ENCODE measurements around the gene KXD1.
"Not testable (repeated sequence)": the region's sequence is repeated elsewhere in the genome, so short reads cannot be mapped to it uniquely, and the experiment has no call there.

Gene KXD1

DNA sequence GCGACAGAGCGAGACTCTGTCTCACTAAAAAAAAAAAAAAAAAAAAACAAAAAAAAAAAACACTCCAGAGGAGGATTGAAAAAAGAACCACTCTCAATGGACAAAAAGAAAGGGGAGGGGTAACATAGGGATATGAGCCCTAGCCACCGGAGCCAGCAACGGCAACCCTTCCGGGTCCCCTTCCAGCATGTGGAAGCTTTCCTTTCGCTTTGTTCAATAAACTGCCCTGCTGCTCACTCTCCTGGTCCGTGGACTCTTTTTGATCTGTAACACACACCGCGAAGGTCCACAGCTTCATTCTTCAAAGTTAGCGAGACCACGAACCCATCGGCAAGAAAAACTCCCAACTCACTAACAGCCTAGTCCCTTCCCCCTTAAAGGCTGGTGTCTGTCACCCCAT, 29.9 kb downstream of the KXD1 start:
- DNase-seq: no peak

DNA sequence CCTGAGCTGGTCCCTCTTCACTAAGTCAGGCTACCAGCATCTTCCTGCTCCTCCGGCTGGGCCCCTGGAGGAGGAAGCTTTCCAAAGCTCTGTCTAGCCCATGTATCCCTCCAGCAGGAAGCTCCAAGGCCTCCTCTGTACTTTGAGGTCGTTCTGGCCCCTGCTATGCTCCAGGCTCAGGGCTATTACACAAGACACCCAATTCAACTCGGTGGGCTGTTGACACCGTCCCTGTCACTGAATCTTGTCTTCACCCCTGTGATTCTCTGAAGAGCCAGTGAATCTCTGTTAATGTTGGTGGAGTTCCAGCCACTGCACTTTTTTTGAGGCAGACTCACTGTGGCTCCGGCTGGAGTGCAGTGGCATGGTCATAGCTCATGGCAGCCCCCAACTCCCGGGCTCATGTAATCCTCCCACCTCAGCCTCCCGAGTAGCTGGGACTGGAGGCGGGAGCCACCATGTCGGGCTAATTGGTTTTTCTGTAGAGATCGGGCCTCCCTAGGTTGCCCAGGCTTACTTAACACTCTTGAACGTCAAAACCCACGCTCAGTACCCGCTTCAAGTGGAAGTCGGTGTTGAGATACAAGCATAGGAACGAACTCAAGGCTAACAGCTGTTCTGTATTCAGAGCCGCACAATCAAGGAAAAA, 30.4 kb downstream of the KXD1 start:
- no peak for DNase-seq

DNA sequence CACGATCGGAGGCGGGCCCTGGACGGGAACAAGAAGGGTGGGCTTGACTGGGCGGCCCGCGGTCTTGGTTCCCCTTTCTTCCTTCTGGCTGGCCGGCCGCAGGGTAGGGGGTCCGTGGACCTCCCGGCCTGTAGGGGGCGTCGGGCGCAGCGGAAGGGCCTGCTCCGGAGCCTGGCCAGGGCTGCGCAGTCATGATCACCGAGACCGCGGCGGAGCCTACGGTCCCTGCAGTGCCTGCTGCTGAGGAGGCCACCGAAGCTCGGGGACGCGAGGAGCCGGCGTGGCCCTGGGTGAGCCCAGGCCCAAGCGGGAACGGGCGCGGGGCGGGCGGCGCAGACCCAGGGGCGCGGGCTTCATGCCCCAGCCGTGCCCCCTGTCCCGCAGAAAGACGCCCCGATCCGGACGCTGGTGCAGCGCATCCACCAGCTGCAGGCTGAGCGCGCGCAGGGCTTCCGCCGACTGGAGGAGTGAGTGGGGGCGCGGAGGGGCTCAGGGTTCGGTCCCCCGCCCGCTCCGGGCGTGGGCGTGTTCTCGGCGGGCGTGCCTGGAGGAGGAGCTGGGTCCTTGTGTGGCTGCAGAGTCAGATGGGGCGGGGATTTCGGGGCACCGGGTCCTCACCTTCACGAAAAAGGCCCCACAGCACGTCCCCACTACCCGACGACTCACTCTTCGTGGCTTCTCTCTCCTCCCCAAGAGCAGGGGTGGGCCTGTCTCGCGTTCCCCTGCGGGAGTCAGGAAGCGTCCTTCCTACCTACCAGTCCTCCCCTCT, 31.1 kb downstream of the KXD1 start, which contains the start of gene REX1BD:
REX1BD (plus strand) TSS at position 188 of the 769 bp plus-strand sequence; CDS start at position 192, 4 bp downstream.
- peak; percentile 95 for DNase-seq

DNA sequence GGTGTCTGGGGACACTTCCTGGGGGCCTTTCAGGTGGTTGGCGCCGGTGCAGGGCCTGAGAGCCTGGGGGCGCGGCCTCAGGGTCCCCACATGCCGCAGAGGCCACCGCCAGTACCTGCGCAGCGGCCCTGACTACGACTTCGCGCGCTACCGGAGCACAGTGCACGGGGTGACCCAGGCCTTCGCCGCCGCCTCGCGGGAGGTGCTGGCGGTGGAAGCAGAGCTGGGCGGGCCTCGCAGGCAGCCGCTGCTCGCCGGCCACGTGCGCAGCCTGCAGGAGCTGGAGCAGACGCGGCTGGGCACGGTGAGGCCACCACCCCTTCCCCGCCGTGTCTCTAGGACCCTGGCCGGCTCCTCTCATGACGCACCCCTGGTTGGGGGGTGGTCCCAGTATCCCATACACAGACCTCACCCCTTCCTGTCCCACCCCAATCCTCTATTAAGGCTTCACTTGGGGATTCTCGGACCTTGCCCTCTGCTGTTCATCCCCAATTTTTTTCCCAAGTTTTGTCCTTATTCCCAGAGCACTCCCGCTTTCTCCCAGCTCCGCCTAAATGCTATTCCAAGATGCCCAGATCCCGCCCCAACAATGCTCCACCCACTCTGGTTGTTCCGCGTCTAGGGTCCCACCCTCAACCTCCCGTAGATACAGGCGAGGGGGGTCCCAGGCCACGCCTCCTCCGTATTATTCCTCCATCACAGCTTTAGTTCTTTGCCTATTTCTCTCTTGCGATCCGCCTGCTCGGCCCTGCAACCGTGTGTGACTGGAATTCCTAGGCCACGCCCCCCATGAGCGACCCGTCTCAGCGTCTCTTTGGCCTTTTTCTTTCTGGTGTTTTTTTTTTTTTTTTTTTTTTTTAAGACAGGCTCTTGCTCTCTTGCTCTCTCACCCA, 32.0 kb downstream of the KXD1 start:
- DNase-seq: peak; percentile 76

DNA sequence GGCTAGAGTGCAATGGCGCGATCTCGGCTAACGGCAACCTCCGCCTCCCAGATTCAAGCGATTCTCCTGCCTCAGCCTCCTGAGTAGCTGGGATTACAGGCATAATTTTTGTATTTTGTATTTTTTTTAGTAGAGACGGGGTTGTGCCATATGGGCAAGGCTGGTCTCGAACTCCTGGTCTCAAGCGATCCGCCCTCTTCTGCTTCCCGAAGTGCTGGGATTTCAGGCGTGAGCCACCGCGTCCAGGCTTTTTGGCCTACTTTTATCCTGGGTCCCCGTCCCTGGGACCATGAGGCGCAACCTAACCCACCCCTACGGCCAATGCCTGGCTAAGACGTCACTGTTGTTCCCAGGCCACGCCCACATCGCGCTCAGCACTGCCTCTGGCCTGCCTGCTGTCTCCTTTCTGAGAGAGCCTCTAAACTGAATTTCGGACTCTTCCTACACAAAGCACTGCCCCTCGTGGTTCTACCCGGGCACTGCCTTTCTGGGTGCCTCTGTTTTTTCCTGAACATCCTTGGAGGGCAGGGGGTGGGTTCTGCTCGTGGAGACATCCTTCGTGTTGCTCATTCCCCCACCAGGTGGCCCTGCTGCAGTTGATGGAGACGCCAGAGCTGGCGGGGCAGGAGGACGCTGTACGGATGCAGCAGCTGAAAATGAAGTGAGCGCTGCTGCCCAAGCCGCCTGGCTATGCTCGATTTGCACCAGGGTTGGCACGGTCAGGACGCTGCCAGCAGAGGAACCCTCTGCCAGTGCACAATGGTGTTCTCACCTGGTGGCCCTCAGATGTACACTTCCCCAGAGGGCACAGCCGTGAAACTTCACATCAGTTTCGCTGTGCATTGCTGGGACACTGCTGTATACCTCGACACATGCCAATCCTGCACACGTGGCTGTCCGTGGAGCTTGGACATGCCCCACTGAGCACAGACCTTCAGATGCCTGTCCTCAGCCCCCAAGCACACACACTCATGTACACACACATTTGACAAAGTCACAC, 32.9 kb downstream of the KXD1 start:
- no peak for DNase-seq

DNA sequence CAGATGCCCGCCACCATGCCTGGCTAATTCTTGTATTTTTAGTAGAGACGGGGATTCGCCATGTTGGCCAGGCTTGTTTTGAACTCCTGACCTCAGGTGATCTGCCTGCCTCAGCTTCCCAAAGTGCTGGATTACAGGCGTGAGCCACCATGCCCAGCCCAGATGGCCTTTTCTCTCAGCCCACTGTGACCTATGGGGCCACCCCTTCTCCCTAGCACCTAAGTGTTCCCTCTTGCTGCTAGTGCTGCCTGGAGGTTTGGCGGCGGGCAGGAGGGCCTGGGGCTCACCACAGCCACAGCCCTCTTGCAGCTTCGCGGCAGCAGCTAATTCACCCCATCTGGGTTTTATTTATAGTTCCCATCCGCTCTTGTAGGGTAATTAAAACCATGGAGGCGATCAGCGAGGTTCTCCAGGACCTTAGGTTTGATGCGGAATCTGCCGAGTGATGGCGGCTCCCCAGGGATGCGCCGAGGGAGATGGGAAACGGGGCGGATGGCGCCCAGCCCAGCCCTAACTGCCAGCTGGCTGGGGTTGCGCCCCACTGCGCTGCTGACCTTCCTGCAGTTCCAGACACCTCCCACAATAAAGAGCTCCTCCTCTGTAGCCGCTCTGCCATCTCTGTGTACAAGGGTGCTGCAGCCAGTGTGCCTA, 34.2 kb downstream of the KXD1 start:
- DNase-seq: no peak

DNA sequence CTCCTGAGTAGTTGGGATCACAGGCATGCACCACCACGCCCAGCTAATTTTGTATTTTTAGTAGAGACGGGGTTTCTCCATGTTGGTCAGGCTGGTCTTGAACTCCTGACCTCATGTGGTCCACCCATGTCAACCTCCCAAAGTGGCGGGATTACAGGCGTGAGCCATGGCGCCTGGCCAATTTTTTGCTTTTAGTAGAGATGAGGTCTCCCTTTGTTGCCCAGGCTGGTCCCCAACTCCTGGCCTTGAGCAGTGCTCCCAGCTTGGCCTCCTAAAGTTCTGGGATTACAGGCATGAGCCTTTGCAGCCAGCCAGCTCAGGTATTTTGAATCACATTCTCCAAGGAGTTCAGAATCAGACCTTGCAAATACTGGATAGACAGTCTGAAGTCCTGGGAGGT, 35.1 kb downstream of the KXD1 start:
- not testable (repeated sequence) for DNase-seq

DNA sequence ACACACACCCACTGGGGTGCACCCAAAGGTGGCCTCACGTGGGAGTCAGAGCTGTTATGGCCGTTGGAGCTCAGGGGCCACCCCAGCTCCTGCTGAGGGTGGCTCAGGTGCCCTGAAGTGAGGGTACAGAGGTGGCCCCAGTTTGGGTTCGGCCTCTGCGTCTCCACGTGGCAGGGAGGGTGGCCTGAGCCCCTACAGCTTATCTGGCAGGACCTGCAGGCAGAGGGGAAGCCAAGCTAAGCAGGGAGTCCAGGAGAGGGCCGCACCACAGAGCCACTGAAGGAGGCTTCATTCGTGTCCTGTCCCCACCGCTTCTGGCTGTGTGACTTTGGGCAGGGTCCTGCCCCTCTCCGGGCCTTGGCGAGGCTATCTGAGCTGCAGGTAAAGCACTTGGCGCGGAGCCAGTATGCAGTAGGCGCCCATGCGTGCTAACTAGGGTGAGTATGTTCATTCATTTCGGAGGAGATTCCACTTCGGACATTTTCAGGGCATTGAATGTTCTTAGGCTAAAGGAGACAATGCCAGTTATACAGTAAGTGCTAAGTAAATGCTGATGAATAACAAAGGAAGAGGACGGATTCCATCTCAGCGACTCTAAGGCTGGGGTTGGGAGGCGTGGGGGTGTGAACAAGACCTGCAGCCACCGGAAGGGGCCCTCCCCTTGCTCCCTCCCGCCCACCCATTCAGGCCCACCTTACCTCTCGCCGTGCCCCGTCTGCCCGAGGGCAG, 35.9 kb downstream of the KXD1 start:
- no peak for DNase-seq

DNA sequence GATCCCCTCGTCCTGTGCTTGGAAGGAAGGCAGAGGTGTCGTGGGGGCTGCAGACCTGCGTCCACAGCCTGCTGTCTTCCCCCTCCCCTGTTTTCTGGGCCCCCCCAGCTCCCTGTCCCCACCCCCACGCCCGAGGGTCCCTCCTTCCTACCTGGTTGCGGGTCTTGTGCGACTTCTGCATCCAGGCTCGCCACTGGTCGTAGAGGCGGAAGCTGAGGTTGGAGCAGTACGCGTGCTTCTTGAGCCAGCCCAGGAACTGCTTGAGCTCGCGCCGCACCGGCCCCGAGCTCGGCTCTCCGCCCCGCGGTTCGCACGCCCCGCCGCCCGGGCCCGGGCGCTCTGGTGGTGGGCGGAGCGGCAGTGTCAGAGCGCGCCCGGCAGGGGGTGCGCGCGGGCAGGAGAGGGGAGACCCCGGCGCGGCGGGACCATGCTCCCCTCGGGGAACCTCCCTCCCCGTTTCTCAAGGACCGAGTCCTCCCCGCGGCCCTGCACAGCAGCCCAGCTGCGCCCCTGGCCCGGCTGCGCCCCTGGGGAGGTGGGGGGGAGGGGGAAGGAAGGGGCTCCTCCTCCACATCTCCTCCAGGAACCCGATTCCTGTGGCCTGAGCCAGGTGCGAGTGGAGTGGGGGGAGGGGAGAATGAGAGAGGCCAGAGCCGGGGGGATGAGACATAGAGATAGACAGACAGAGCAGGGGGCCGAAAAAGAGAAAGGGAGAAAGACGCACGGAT, 36.6 kb downstream of the KXD1 start:
- peak; percentile 87 for DNase-seq

DNA sequence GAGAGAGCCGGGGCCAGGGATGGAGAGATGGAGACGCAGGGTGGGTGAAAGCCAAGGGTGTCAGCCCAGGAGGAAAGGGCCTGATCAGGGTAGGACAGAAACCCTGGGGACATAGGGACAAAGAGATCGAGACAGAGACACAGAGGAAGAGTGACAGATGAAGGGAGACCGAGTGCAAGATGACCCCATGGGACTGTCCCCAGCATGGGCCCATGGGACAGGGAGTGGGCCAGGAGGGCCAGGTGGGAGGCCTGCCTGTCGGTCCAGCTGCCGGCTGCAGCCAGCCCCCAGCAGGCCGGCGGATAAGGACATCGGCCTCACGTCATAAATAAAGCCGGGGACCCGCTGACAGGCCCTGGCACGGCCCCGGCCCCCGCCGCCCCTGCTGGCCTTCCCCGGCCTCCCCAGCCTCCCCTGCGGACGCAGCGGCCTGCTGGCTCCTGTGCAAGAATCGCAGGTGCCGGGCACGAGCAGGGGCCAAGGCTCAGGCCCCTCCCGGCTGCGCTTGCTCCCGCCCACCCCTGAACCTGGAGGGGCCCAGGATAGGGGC, 37.2 kb downstream of the KXD1 start:
- no peak for DNase-seq

DNA sequence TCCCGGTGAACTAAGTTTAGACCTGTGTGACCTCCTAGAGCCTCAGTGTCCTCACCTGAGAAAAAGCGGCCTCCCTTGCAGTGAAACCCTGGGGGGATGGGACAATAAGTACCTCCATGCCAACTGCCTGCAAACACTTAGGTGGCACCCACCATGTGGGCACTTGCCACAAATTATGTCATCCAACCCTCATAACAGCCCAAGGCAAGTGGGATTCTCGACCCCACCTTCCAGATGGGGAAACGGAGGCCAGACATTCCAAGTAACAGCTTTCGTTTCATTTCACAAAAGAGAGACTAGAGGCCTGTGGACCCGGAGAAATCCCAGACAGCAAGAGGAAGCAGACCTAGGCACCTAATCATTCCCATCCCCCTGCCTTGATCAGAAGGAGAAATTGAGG, 37.8 kb downstream of the KXD1 start:
- DNase-seq: no peak

DNA sequence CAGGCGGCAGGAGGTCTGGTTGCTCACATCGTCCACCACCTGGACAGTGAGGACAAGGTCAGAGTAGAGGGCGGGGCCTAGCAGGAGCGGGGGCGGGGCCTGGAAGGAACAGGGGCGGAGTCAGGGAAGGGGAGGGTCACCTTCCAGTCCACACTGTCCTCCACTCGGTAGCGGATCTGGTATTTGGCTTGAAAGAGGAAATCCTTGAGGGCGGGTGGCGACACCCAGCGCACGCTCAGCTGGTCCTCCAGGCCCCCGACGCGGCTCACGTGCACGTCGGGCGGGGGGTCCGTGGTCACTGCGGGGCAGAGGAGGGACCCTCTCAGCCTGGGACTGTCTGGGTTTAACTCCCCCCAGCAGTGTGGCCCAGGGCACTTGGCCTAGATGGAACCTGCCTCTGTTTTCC, 39.1 kb downstream of the KXD1 start:
- peak; percentile 87 for DNase-seq

DNA sequence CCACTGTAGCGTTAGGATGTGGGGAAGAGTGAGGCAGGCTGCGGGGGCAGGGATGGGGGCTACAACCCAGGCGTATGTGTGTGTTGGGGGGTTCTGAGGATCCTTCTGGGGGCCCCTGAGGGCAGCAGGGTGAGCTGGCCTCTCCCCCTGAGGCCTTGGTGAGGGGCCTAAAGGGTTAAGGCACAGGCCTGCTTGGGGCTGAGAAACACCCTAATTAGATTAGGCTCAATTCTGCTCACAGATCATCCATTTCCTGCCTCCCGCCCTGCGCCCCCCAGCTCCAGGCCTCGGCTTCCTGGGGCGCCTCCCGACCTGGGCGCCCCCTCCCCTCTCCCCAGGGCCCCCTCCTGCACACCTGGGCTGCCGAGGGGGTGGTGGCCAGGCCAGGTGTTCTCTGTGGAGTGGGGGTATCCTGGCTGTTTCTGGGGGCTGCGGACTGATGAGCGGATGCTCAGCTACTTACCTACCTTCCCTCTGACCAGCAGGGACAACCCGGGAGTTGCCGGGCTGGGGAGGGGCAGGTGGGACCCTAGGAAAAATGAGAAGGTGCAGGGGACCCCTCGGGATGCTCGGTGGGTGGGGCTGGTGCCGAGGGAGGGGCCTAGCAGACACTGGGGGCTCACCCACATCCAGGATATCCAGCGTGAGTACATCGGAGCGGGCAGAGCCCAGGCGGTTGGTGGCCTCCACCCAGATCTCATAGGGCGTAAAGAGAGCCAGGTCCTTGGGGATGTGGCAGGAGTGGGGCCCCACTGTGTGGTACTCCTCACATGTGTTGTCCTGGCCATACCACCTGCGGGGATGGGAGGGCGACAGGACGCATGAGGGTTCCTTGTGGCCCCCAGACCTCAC, 40.4 kb downstream of the KXD1 start:
- no peak for DNase-seq

DNA sequence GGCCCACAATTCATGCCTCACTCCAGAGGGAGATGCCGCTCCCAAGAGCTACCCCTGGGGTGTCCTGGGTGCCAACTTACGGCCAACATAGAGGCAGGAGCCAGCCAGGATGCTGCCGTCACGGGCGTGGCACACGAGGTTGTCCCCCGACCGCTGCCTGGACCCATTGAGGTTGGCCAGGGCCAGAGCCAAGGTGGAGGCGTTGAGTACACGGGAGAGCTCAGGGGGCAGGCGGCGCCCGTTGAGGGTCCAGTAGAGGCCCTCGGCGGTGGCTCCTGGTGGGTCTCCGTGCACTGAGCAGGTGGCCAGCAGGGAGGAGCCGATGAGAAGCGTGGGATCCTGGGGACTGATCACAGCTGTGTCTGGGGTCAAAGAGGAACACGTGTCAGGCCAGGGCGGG, 41.8 kb downstream of the KXD1 start:
- no peak for DNase-seq

DNA sequence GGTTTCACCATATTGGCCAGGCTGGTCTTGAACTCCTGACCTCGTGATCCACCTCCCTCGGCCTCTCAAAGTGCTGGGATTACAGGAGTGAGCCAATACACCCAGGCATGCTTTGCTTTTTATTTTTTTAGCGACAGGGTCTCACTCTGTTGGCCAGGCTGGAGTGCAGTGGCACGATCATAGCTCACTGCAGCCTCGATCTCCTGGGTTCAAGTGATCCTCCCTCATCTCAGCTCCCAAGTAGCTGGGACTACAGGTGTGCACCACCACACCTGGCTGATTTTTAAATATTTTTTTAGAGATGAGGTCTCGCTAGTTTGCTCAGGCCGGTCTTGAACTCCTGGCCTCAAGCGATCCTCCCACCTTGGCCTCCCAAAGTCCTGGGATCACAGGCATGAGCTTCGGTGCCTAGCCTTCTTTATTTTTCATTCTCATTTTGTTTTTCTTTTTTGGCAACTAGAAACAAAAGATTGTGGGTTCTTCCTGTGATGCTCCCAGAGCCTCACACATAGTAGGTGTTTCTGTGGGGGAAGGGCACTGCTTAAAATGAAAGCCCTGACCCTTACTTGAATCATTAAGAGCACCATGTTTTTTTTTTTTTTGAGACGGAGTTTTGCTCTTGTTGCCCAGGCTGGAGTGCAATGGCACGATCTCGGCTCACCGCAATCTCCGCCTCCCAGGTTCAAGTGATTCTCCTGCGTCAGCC, 43.2 kb downstream of the KXD1 start:
- not testable (repeated sequence) for DNase-seq

DNA sequence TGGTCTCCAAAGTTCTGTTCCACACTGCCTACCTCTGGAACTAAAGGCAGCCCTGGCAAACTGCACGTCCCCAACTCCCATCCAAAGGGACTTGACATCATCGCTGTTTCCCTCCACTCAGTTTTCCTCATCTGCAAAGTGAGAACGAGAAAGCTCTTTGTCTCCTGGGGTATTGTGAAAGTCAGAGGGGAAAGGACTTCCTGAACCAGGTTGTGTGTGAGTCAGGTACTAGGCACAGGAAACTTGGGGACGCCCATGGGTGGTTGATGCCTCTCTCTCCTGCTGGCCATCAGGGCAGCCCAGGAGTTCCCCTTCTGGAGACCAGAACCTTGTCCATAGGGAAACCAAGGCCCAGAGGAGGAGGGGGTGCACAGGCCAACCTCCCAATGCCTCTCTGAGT, 44.2 kb downstream of the KXD1 start:
- no peak for DNase-seq

DNA sequence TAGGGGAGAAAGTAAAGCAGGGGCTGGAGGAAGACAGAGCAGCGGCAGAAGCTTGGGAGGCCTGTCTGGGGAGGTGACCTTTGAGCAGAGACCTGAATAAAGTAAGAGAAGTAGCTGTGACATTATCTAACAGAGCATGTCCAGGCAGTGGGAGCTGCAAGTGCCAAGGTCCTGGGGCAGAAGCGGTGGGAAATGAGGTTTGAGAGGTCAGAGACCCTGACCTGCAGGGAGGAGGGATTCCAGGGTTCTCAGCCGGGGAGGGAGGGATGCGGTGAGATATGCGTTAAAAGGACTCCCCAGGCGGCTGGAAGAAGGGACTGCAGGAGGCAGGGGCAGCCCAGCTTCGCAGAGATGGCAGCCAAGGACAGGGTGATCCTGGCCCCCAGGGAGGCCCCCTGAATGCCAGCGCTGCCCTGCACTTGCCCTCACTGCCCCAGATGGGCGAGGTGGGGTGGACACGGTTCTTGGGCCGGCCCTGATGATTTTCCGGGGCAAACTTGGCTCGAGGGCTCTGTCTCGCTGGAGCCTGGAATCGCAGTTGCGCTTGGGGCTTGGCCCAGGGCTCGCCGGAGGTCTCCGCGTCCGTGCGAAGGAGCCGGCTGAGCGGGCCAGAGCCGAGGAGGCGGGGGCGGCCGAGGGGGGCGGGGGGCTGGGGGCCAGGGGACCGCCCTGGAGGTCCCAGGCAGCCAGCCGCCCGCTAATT, 45.7 kb downstream of the KXD1 start:
- peak; percentile 32 for DNase-seq
